NCI-H146 treated with DMSO at 0.1 percent for 48 hours (cell line): ENCODE results near the gene FADS6.
A peak's percentile ranks its signal among the peaks of the same experiment; 100 is the strongest.

Source experiments
- DNase-seq: peaks from one replicate; lab custom pipeline; 2025; ENCODE audit not compliant: unreplicated experiment; lab: John Stamatoyannopoulos, UW

FADS6 gene

DNA sequence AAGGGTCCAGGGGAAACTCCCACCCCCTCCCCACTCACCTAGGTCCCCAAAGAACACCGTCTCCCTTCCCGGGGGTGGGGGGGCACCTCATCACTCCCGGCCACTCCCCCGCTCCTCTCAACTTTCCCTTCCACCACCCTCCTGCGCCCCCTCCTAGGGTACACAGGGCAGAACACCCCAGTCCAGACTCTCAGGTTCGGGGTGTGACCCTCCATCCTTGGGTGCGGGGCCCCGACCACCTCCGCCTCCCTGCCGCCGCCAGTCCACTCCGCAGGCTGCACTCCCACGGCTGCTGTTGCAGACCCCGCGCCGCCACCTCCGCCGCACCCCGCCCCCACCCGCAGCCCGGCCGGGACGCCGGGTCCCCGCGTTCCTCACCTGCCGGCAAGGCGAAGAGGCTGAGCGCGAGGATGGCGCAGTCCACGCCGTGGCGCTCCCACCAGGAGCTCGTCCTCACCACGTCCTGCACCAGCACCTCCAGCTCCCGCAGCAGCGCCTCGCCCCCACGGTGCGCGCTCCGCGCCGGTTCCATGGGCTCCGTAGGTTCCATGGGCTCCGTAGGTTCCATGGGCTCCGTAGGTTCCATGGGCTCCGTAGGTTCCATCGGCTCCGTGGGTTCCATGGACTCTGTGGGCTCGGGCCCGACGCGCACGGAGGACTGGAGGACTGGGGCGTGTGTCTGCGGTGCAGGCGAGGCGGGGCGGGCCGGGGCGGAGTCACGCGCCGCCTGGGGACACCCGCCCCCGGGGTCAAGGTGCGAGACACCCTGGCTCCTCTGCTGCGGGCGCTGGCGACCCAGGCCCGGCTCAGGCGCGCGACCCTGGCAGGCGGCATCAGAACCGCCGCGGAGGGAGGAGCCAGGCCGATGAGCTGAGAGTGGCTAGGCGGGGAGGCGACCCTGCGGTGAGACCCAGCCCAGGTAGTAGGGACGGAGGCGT lies at the start of gene FADS6:
Gene FADS6 (minus strand): TSS at position 660 of the 938 bp plus-strand sequence. CDS start 38 bp downstream, at position 622.
- no peak for DNase-seq

- DNase-seq: no peak
Measured at GRCh38 chr17:74941128-74941725, 47.8 kb upstream of the FADS6 start.

DNA sequence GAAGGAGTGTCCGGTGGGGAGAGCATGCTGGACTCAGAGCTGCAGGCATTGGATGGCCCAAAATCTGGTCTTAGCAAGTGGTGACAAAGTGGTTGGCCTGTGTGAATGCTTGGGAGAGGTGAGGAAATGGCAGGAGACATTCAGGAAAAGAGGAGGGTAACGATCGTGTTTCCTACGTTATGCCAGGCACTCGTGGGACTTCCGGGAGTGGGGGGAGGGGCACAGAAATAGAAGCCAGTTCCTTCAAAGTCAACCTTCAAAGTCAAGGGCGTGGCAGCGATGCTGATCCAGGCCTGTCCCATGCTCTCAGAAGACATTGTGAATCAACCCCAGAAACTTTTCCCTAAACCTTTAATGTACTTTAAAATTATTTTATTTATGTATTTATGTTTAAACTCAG lies 46.1 kb upstream of the FADS6 start:
- DNase-seq: no peak

DNA sequence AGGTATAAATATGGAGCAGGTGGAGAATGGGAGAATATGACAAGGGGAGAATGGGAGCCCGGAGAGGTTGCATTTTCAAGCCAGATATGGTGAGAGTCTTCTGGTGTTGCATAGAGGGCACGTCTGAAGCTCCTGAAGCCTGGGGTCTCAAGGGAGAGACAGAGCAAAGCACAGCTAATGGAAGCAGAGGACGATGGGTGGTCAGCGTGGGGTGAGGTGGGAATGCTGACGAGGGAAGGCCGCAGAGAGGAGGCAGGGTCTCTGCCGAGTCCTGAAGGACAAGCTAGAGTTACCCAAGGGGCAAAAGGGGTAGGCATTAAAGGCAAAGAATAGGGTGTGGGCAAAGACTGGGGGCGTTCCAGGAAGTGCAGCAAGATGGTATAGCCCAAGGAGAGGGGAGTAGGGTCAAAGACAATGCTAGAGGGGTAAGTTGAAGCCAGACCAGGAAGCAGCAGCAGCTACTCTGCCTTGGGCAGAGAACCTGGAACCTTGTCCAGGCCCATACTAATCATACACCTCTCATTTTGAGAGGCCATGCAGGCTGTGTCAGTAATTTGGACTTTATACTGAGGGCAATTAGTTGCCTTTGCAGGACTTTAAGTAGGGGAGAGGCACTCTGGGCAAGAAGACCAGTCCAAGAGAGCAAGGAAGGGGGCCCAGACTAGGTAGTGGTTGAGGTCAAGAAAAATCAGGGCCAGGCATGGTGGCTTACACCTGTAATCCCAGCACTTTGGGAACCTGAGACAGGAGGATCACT lies 44.9 kb upstream of the FADS6 start:
- no peak for DNase-seq

DNA sequence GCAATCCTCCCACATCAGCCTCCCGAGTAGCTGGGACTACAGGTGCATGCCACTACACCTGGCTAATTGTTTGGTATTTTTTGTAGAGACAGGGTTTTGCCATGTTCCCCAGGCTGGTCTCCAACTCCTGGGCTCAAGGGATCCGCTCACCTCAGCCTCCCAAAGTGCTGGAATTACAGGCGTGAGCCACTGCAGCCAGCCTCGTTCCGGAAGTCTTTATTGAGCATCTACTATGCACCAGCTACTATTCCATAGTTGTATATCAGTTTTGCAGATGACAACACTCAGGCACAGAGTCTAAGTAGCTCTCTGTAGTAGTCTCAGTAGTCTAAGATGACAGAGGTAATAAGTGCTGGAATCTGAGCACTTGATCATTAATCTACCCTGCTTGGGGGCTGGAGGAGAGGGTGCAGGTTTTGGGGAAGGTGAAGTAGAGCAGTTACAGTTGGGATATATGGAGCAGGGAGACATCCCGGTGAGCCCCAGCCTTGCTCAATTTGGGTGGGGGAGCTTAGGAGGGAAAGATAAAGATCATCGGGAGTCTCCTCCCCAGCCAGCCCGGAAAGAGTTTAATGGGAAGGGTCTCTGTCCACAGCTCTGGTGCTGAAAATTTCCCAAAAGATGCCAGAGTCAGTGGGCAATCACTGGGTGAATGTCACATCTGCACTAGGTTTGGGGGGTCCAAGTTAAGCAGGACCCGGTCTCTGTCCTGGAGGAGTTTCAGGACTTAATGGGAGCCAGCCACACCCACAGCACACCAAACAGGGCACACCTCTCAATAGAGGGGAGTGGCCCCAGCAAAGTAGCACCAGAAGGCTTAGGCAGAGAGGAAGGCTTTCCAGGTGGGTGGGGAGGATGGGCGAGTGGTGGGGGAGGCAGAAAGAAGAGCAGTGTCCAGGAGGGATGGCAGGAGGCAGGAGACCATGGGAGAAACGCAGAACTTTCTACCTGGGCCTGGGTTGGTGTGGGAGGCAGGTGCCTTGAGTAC lies 43.9 kb upstream of the FADS6 start:
- no peak for DNase-seq

GRCh38 chr17:74936470-74936799 lies 43.0 kb upstream of the FADS6 start:
- DNase-seq: no peak

GRCh38 chr17:74935585-74936469 lies 42.4 kb upstream of the FADS6 start, which contains the start of gene OTOP3:
OTOP3 (plus strand) TSS chr17:74935898; CDS start chr17:74935922, 24 bp downstream.
- DNase-seq: peak; percentile 66

DNA sequence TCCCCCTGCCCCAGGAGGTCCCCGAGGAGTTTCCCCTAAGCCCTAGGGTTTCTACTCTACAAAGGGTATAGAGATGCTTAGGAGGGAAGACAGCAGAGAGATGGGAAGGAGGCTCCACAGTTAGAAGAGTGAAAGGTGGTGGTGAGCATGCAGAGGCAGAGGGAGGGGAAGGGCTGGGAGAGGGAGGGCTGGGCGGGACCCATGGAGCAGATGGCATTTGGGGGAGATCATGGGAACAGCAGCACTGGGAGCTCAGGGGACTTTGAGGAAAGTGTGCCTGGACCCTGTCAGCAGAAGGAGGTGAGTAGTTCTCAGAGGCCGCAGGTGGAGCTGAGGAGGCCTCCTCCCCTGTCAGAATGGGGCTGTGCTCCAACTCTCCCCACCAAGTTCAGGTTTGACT lies 41.6 kb upstream of the FADS6 start:
- no peak for DNase-seq

- no peak for DNase-seq
Measured at GRCh38 chr17:74930535-74931036, 37.2 kb upstream of the FADS6 start.

GRCh38 chr17:74928786-74929185 lies 35.4 kb upstream of the FADS6 start:
- no peak for DNase-seq

DNA sequence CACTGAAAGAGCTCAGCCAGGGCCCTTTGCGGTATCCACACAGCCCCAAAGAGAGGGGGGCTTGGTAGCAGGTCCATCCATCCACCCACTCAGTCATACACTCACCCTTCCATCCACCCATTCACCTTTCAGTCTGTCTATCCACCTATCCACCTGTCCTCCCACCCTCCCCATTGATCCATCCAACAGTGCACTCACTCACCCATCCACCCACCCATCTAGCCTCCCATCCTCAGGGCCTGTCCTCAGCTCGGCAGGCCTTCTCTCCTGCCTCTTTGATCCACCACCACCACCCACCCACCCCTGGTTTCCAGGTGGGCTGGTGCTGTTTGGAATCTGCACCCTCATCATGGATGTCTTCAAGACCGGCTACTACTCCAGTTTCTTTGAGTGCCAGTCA lies 31.8 kb upstream of the FADS6 start:
- no peak for DNase-seq

DNA sequence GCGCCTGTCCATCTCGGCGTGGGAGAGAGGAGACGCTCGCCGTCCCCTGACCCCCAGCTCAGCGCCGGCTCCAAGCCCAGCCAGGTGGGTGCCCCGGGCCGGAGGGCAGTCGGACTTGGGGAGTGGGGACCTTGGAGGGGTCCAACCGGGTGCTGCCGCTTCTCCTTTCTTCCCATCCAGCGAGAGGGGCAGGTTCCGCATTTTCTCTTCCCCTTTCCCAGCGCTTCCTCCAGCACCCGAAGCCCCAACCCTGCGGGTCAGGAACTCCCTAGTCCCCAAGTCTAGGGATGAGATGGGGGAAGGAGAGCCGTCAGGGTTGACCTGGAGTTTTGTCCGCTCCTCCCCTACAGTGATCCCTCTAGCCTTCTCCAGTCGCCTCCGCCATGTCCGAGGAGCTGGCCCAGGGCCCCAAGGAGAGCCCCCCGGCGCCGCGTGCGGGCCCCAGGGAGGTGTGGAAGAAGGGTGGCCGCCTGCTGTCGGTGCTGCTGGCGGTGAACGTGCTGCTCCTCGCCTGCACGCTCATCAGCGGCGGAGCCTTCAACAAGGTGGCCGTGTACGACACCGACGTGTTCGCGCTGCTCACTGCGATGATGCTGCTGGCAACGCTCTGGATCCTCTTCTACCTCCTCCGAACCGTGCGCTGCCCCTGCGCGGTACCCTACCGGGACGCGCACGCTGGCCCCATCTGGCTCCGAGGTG lies 31.0 kb upstream of the FADS6 start, which contains the start of gene OTOP2:
Gene OTOP2 (plus strand): TSS at position 24 of the 699 bp plus-strand sequence. CDS start 360 bp downstream, at position 384.
- no peak for DNase-seq

GRCh38 chr17:74923538-74924249 lies 30.3 kb upstream of the FADS6 start:
- no peak for DNase-seq

- no peak for DNase-seq
Measured at GRCh38 chr17:74922694-74923537, 29.5 kb upstream of the FADS6 start, which contains the start of gene USH1G. USH1G (minus strand) TSS chr17:74923255; CDS start chr17:74923073, 182 bp downstream.

DNA sequence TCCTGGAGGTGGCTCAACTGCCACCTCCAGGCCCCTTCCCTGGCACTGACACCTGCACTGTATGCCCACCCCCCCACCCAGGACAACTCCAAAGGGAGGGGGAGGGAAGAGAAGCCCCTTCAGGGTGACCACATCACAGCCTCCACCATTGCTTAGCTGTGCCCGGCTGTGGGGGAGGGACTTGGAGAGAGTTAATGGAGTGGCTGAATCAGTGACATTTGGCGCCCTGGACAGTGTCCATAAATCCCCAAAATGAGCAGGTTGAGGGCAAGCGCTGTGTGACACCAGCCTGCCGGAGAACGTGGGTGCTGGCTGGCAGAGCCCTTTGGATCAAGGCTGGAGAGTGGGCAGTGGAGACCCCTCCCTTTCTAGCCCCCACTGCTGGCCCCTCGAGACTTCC lies 28.7 kb upstream of the FADS6 start:
- no peak for DNase-seq

- no peak for DNase-seq
Measured at GRCh38 chr17:74921769-74922168, 28.3 kb upstream of the FADS6 start.
